ENCODE data around the gene IQCH.
A peak's percentile ranks its signal among the peaks of the same experiment; 100 is the strongest.
"Not testable (repeated sequence)": the region's sequence is repeated elsewhere in the genome, so short reads cannot be mapped to it uniquely, and the experiment has no call there.

The IQCH gene

GRCh38 chr15:67254238-67255175 is at the start of gene IQCH, which contains the start of gene AAGAB:
TSS of gene IQCH (plus strand) at chr15:67254786. CDS start at chr15:67254897, 111 bp downstream.
TSS of gene AAGAB (minus strand) at chr15:67254661. CDS start at chr15:67254631, 30 bp downstream.
- peak; percentile 89 for DNase-seq

- DNase-seq: no peak
These were observed 46.9 kb upstream of the IQCH start for GRCh38 chr15:67207555-67208207.

- no peak for DNase-seq
These were observed 46.2 kb upstream of the IQCH start for GRCh38 chr15:67208396-67208795.

- DNase-seq: no peak
These were observed 43.9 kb upstream of the IQCH start for GRCh38 chr15:67210555-67211168.

GRCh38 chr15:67212684-67213367 is 41.8 kb upstream of the IQCH start:
- DNase-seq: no peak

- no peak for DNase-seq
These were observed 39.5 kb upstream of the IQCH start for GRCh38 chr15:67215102-67215501.

- no peak for DNase-seq
These were observed 37.7 kb upstream of the IQCH start for GRCh38 chr15:67216859-67217258.

GRCh38 chr15:67218428-67218827 is 36.2 kb upstream of the IQCH start:
- DNase-seq: no peak

GRCh38 chr15:67219288-67219687 is 35.3 kb upstream of the IQCH start:
- no peak for DNase-seq

- DNase-seq: no peak
These were observed 29.7 kb upstream of the IQCH start for GRCh38 chr15:67224889-67225288.

- DNase-seq: no peak
These were observed 29.2 kb upstream of the IQCH start for GRCh38 chr15:67225336-67225735.

- no peak for DNase-seq
These were observed 27.2 kb upstream of the IQCH start for GRCh38 chr15:67227431-67227830.

- no peak for DNase-seq
These were observed 26.7 kb upstream of the IQCH start for GRCh38 chr15:67227846-67228245.

GRCh38 chr15:67228286-67228685 is 26.3 kb upstream of the IQCH start:
- DNase-seq: no peak

GRCh38 chr15:67230504-67230903 is 24.1 kb upstream of the IQCH start:
- DNase-seq: no peak

- DNase-seq: no peak
These were observed 22.0 kb upstream of the IQCH start for GRCh38 chr15:67232591-67232990.

- DNase-seq: peak; percentile 46
These were observed 14.1 kb upstream of the IQCH start for GRCh38 chr15:67240235-67241131.

- DNase-seq: no peak
These were observed 13.3 kb upstream of the IQCH start for GRCh38 chr15:67241132-67241855.

GRCh38 chr15:67242708-67243111 is 11.9 kb upstream of the IQCH start:
- DNase-seq: no peak

GRCh38 chr15:67244971-67245478 is 9.6 kb upstream of the IQCH start:
- no peak for DNase-seq

- not testable (repeated sequence) for DNase-seq
These were observed 8.0 kb upstream of the IQCH start for GRCh38 chr15:67246606-67247005.
